ENCODE results near the gene HMG20A.

HMG20A gene

GRCh38 chr15:77532067-77532710, 111.5 kb downstream of the HMG20A start:
- no peak for DNase-seq (ENCODE audit: low read depth)
- TF ChIP-seq, protein P1, sequence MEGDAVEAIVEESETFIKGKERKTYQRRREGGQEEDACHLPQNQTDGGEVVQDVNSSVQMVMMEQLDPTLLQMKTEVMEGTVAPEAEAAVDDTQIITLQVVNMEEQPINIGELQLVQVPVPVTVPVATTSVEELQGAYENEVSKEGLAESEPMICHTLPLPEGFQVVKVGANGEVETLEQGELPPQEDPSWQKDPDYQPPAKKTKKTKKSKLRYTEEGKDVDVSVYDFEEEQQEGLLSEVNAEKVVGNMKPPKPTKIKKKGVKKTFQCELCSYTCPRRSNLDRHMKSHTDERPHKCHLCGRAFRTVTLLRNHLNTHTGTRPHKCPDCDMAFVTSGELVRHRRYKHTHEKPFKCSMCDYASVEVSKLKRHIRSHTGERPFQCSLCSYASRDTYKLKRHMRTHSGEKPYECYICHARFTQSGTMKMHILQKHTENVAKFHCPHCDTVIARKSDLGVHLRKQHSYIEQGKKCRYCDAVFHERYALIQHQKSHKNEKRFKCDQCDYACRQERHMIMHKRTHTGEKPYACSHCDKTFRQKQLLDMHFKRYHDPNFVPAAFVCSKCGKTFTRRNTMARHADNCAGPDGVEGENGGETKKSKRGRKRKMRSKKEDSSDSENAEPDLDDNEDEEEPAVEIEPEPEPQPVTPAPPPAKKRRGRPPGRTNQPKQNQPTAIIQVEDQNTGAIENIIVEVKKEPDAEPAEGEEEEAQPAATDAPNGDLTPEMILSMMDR (IDR thresholded peaks at IDR 0.05; ENCODE audit: insufficient read depth, low read depth, low read length, missing control alignments) = no peak
- no peak overlapping the region for H3K4me3 ChIP-seq (ENCODE audit: low read length)

GRCh38 chr15:77532846-77533245, 112.2 kb downstream of the HMG20A start:
- no peak overlapping the region for H3K4me3 ChIP-seq (ENCODE audit: low read length)
- DNase-seq (ENCODE audit: low read depth) = no peak
- TF ChIP-seq, protein P1 (IDR thresholded peaks at IDR 0.05; ENCODE audit: insufficient read depth, low read depth, low read length, missing control alignments) = no peak

DNA sequence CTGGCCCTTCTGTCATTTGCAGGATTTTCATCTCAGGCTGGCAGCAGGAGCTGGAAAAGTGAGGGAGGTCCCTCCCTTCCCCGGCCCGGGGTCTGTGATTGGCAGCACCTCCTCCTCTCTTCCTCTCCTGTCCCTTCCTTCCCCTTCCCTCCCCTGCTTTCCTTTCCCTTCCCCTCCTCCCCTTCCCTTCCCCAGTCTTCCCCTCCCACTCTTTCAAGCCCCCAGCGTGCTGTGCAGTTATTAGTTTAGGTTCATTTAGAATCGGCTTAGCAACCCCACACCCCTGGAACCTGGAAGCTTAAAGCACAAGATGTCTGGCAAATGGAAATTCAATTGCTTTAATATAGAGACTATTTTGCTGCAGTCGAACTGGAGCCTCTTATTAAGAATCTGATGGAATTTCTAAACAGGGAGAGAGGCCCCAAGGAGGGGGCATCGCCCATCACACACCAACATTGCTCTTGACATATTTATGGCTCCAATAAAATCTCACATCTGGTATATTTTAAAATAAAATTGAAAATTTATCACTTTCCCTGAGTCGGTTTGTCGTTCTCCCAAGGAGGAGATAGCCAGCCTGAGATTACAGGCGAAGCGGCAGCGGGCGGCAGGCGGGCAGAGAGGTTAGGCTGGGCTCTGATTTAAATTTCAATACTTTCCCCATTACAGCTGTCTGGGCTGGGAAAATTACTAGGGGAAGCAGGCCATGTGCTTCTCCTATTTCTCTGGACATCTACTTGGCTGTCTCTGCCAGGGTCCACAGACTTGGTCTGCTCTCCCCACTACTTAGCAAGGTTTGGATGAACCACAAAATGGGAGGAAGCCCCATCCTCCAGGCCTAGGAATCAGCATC, 113.1 kb downstream of the HMG20A start:
- no peak for DNase-seq (ENCODE audit: low read depth)
- TF ChIP-seq, protein P1 (IDR thresholded peaks at IDR 0.05; ENCODE audit: insufficient read depth, low read depth, low read length, missing control alignments) = no peak
- H3K4me3 ChIP-seq (ENCODE audit: low read length) = no peak overlapping the region
